DOHH2 (cell line): ENCODE data around the gene ENGASE.

Source experiments
- H3F3A ChIP-seq: fragments of 200-600 bp; sonication (generic), shearing (Covaris generic); 2 replicates; pipeline ENCODE4 v1.6.0; 2016; ENCODE audit warnings: antibody characterized with exemption, mild to moderate bottlenecking; ENCODE audit not compliant: control insufficient read depth, insufficient read depth
- H3K27ac ChIP-seq: fragments of 200-600 bp; sonication (generic); 2 replicates; pipeline ENCODE4 v1.5.1; 2014; ENCODE audit warnings: low read depth, mild to moderate bottlenecking, low read length, moderate library complexity
- H3K27me3 ChIP-seq: fragments of 200-600 bp; sonication (generic); 2 replicates; pipeline ENCODE4 v1.6.1; 2014; ENCODE audit warnings: mild to moderate bottlenecking, low read length, mixed read lengths; ENCODE audit not compliant: control insufficient read depth
- H3K36me3 ChIP-seq: fragments of 200-600 bp; sonication (generic); 2 replicates; pipeline ENCODE4 v1.6.1; 2014; ENCODE audit warnings: mild to moderate bottlenecking, low read length, moderate library complexity, mixed read lengths; ENCODE audit not compliant: control insufficient read depth
- H3K4me1 ChIP-seq: fragments of 200-600 bp; sonication (generic); 2 replicates; pipeline ENCODE4 v1.6.1; 2014; ENCODE audit warnings: mild to moderate bottlenecking, low read length, mixed read lengths; ENCODE audit not compliant: control insufficient read depth
- H3K4me2 ChIP-seq: fragments of 200-600 bp; sonication (generic); 2 replicates; pipeline ENCODE4 v1.6.0; 2014; ENCODE audit warnings: mild to moderate bottlenecking, low read length, moderate library complexity
- H3K4me3 ChIP-seq: fragments of 200-600 bp; sonication (generic); 2 replicates; pipeline ENCODE4 v1.5.1; 2014; ENCODE audit warnings: mild to moderate bottlenecking, low read length, mixed read lengths
- H3K79me2 ChIP-seq: fragments of 200-600 bp; sonication (generic); 2 replicates; pipeline ENCODE4 v1.6.1; 2014; ENCODE audit warnings: mild to moderate bottlenecking, low read length, mixed read lengths; ENCODE audit not compliant: control insufficient read depth
- H3K9me2 ChIP-seq: fragments of 200-600 bp; sonication (generic); replicated peaks from 2 replicates; pipeline ENCODE4 v1.6.1; 2014; ENCODE audit warnings: mild to moderate bottlenecking, low read length, mixed read lengths; ENCODE audit not compliant: control insufficient read depth
- H3K9me3 ChIP-seq: fragments of 200-600 bp; sonication (generic); 2 replicates; pipeline ENCODE4 v1.6.1; 2014; ENCODE audit warnings: antibody characterized with exemption, low read length, mixed read lengths; ENCODE audit not compliant: control insufficient read depth, insufficient read depth
- H4K20me1 ChIP-seq: fragments of 200-600 bp; sonication (generic); 2 replicates; pipeline ENCODE4 v1.6.0; 2014; ENCODE audit warnings: low read depth, mild to moderate bottlenecking, antibody characterized with exemption, low read length, moderate library complexity; ENCODE audit not compliant: control insufficient read depth, insufficient read depth
- EZH2phosphoT487 ChIP-seq: fragments of 200-600 bp; sonication (generic); IDR thresholded peaks from 2 replicates; pipeline ENCODE4 v1.6.1; 2017; ENCODE audit warnings: borderline replicate concordance, mild to moderate bottlenecking, antibody characterized with exemption, low read length, moderate library complexity, mixed read lengths
- TF ChIP-seq, protein P1 (sequence below): fragments of 200-600 bp; sonication (generic); IDR thresholded peaks from one replicate; pipeline ENCODE4 v1.5.1; 2014; ENCODE audit warnings: antibody characterized with exemption, mild to moderate bottlenecking, low read depth, low read length; ENCODE audit not compliant: poor library complexity, severe bottlenecking

ENGASE gene

GRCh38 chr17:79081571-79082276 lies 7.1 kb downstream of the ENGASE start:
- Histone ChIP-seq H3K36me3 (no peaks in the 10 kb centered on the region), H3F3A (no peaks in the 10 kb centered on the region), H4K20me1 (no peaks in the 10 kb centered on the region), H3K9me2 (no peaks in the 10 kb centered on the region), H3K27me3 (no peaks in the 10 kb centered on the region), H3K4me2 (no peak overlapping the region), H3K9me3 (no peaks in the 10 kb centered on the region), H3K79me2 (no peaks in the 10 kb centered on the region), H3K4me3 (no peak overlapping the region), H3K4me1 (no peaks in the 10 kb centered on the region), H3K27ac (no peak overlapping the region)
- no peak for TF ChIP-seq EZH2phosphoT487
- TF ChIP-seq, protein P1, sequence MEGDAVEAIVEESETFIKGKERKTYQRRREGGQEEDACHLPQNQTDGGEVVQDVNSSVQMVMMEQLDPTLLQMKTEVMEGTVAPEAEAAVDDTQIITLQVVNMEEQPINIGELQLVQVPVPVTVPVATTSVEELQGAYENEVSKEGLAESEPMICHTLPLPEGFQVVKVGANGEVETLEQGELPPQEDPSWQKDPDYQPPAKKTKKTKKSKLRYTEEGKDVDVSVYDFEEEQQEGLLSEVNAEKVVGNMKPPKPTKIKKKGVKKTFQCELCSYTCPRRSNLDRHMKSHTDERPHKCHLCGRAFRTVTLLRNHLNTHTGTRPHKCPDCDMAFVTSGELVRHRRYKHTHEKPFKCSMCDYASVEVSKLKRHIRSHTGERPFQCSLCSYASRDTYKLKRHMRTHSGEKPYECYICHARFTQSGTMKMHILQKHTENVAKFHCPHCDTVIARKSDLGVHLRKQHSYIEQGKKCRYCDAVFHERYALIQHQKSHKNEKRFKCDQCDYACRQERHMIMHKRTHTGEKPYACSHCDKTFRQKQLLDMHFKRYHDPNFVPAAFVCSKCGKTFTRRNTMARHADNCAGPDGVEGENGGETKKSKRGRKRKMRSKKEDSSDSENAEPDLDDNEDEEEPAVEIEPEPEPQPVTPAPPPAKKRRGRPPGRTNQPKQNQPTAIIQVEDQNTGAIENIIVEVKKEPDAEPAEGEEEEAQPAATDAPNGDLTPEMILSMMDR: no peak

GRCh38 chr17:79082311-79083190 lies 7.9 kb downstream of the ENGASE start:
- TF ChIP-seq EZH2phosphoT487: no peak
- TF ChIP-seq, protein P1: peak; percentile 81
- H3F3A ChIP-seq: no peaks in the 10 kb centered on the region
- H3K36me3 ChIP-seq: no peaks in the 10 kb centered on the region
- H3K4me2 ChIP-seq: no peak overlapping the region
- no peak overlapping the region for H3K4me3 ChIP-seq
- no peaks in the 10 kb centered on the region for H3K79me2 ChIP-seq
- no peaks in the 10 kb centered on the region for H3K9me3 ChIP-seq
- H4K20me1 ChIP-seq: no peaks in the 10 kb centered on the region
- no peaks in the 10 kb centered on the region for H3K4me1 ChIP-seq
- no peaks in the 10 kb centered on the region for H3K27me3 ChIP-seq
- no peak overlapping the region for H3K27ac ChIP-seq
- H3K9me2 ChIP-seq: no peaks in the 10 kb centered on the region

DNA sequence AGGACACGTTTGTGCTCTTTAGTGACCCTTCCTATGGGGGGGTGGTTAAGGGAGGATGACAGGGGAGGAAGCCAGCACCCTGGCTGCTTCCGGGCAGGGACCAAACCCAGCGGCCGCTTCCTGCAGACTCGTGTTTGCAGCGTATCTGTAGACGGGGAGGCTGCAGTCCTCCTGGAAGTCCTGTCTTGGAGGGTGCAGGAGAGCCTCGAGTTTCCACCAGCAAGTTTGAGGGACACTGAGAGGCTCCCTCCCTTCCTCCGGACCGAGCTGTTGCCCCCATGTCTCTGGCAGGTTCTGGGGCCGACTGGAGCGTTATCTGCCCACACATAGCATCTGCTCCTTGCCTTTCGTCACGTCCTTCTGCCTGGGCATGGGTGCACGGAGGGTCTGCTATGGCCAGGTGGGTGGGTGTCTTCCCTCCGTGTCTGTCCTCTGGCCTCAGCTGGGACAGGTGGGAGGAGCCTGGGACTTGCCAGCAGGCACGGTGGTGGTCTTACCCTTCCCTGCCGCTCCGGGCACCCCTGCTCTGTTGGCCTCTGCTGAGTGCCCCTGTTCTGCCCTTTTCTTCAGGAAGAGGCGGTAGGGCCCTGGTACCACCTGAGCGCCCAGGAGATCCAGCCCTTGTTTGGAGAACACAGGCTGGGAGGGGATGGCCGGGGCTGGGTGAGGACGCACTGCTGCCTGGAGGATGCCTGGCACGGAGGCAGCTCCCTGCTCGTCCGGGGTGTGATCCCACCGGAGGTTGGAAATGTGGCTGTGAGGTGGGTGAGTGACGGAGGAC lies 8.8 kb downstream of the ENGASE start:
- Histone ChIP-seq H3K4me1 (no peaks in the 10 kb centered on the region), H3K4me3 (no peak overlapping the region), H3F3A (no peaks in the 10 kb centered on the region), H3K4me2 (no peak overlapping the region), H4K20me1 (no peaks in the 10 kb centered on the region), H3K9me2 (no peaks in the 10 kb centered on the region), H3K79me2 (no peaks in the 10 kb centered on the region), H3K27ac (no peak overlapping the region), H3K27me3 (no peaks in the 10 kb centered on the region), H3K9me3 (no peaks in the 10 kb centered on the region), H3K36me3 (no peaks in the 10 kb centered on the region)
- TF ChIP-seq EZH2phosphoT487: no peak
- TF ChIP-seq, protein P1: no peak
